Measurements from ENCODE around the gene PCGF3.
"Not testable (repeated sequence)": the region's sequence is repeated elsewhere in the genome, so short reads cannot be mapped to it uniquely, and the experiment has no call there.

Gene PCGF3

GRCh38 chr4:754221-755120, 48.8 kb downstream of the PCGF3 start:
- H3K4me3 ChIP-seq (ENCODE audit: low read depth, low read length) = no peak overlapping the region
- no peak for TF ChIP-seq CTCF (IDR thresholded peaks at IDR 0.05; ENCODE audit: low read depth, low read length)

DNA sequence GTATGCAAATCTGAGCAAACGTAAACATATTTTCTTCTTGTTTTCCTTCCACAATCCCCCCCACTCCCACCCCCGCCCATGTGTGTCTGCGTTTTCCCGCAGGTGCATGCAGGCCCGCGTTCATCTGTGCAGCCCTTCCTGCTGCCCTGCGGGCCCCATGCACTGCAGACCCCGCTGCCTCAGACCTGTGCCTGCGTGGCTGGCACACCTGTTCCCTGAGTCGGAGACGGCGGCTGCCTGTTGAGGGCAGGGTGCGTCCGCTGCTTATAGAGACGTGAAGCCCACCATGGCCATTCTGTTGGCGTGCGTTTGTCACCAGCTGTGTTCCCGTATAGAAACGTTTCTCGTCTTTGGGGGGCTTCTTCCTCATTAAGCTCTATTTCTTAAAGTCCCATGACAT, 51.5 kb downstream of the PCGF3 start:
- no peak for TF ChIP-seq CTCF (IDR thresholded peaks at IDR 0.05; ENCODE audit: low read depth, low read length)
- H3K4me3 ChIP-seq (ENCODE audit: low read depth, low read length) = no peak overlapping the region

- H3K4me3 ChIP-seq (ENCODE audit: low read depth, low read length) = not testable (repeated sequence)
Observed at GRCh38 chr4:759810-760209, 54.2 kb downstream of the PCGF3 start.

- H3K4me3 ChIP-seq (ENCODE audit: low read depth, low read length) = no peak overlapping the region
- no peak for TF ChIP-seq CTCF (IDR thresholded peaks at IDR 0.05; ENCODE audit: low read depth, low read length)
Observed at GRCh38 chr4:760616-761015, 55.0 kb downstream of the PCGF3 start.

DNA sequence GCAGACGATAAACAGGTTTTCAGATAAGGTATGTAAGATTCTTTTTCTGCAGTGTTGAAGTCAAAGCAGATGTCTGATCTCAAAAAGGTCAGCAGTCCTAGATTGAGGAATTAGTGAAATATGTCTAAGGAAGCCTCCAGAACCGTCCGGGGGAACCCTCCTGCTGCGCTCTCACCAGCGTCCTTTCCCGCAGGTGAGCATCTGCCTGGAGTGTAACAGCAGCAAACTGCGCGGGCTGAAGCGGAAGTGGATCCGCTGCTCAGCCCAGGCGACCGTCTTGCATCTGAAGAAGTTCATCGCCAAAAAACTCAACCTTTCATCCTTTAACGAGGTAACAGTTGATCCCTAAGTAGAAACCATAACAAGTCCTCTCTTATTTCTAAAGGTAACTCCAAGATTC, 55.5 kb downstream of the PCGF3 start:
- TF ChIP-seq CTCF (IDR thresholded peaks at IDR 0.05; ENCODE audit: low read depth, low read length) = no peak
- H3K4me3 ChIP-seq (ENCODE audit: low read depth, low read length) = no peak overlapping the region

GRCh38 chr4:761739-762138, 56.1 kb downstream of the PCGF3 start:
- H3K4me3 ChIP-seq (ENCODE audit: low read depth, low read length) = no peak overlapping the region
- TF ChIP-seq CTCF (IDR thresholded peaks at IDR 0.05; ENCODE audit: low read depth, low read length) = no peak

GRCh38 chr4:762211-763190, 56.9 kb downstream of the PCGF3 start:
- 0 out of 2 replicates have a peak, but pooled peaks have one; percentile 4 for TF ChIP-seq CTCF (IDR thresholded peaks at IDR 0.05; ENCODE audit: low read depth, low read length)
- H3K4me3 ChIP-seq (ENCODE audit: low read depth, low read length) = no peak overlapping the region
